GM21390 (cell line): ENCODE data around the gene MAP3K9.

Experiments
- ATAC-seq: cut with Tn5 transposase; IDR thresholded peaks from one replicate; pipeline ENCODE4 v1.9.1; 2021; ENCODE audit not compliant: unreplicated experiment

The MAP3K9 gene

DNA sequence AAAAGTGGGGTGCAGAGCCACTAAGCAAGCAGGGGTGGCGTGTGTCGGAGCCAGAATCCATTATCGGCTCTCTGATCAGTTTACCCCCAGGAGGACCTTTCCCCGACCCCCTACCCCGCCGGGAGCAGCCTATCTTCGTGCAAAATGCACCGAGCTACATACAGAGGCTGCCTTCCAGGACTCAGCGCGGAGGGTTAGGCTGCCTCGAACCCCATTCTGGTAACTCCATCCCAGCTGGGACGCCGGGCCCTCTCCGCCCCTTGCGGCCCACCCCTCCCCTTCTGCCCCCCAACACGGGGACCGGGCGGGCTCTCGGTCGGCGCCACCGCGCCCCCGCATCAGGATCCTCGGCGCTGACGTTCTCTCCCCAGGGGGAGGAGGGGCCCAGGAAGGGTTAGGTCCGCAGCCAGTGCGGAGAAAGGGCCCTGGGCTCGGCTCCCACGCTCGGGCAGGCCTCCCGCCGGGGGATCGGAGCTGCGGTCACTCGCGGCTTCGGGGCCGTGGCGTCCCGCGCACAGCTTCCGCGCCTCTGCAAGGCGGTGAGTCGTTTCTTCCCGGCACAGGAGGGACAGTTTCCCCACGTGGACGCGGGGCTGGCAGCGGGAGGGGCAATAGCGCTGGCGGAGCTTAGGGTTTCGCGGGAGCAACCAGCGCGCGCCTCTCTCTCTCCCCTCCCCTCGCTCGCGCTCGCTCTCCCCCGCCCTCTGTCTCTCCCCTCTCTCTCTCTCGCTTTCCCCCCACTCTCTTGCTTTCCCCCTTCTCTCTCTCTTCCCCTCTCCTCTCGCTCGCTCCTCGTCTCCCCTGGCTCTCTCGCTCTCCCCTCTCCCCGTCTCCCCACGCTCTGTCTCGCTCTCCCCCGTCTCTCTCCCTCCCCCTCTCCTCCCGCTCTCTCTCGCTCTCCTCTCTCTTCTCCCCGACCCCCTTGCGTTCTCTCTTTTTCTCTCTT is 12.5 kb upstream of the MAP3K9 start:
- no peak for ATAC-seq

DNA sequence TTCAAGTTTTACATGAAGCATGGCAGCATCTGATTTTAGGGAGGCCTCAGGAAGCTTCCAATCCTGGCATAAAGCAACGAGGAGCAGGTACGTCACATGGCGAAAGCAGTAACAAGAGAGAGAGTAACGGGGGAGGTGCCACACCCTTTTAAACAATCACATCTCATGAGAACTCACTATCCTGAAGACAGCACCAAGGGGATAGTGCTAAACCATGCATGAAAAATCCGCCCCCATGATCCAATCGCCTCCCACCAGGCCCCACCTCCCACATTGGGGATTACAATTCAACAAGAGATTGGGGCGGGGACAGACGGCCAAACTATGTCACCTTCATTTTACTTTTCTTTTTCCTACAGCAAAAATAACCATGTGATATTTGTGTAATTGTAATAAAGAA is 7.2 kb upstream of the MAP3K9 start:
- no peak for ATAC-seq

DNA sequence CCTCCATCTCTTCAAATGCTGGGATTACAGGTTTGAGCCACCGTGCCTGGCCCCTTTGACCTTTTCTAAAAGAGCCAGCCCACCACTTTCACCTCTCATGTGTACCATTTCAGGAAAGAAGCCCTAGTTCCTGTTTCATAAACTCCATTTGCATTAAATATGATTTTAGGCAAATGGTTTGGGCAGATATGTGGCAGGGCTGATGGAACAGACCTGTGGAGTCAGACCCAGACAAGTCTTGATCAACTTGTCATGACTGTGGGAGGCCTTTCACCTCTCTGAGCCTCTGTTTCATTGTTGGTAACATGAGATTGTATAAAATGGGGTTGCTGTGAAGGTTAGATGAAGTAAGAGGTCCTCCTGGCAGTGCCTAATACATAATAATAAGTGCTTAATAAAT is 5.2 kb upstream of the MAP3K9 start:
- no peak for ATAC-seq

DNA sequence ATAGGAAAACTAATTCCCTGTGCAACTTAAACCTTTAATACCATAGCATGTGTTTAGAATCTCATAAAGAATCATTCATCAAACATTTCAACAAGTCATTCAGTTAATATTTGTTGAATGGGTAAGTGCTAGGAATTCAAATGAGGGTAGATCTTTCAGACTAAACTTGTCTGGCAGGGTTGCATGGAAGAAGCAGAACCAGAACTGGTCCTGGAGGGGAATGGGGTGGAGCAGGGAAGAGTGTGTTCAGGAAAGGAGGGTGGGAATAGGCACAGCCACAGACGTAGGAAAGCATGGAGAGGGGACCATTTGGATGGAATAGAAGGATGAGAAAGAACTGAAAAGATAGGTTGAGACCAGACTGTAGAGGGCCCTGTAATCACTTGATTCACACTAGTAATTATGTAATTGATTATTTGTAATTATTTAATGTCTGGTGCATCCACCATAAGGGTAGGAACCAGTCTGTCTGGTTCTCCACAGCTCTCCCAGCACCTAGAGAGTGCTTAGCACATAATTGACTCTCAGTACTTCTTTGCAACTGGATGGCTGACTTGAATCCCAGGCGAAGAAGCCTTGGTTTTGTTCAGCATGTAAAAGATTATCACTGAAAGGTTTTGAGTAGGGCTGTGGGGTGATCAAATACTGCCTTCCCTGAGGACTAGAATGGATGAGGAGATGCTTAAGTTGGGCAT is 3.0 kb upstream of the MAP3K9 start:
- no peak for ATAC-seq

DNA sequence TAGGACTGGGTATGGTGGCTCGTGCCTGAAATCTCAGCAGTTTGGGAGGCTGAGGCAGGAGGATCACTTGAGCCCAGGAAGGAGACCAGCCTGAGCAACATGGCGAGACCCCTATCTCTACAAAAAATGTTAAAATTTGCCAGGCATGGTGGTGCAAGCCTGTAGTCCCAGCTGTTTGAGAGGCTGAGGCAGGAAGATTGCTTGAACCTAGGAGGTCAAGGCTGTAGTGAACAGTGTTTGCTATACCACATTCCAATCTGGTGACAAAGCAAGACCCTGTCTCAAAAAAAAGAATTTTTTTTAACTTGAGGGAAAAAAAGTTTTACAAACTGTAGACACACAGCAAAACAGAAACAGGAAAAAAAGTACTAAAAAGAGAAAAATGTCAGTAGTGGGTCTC is 2.3 kb upstream of the MAP3K9 start:
- no peak for ATAC-seq

DNA sequence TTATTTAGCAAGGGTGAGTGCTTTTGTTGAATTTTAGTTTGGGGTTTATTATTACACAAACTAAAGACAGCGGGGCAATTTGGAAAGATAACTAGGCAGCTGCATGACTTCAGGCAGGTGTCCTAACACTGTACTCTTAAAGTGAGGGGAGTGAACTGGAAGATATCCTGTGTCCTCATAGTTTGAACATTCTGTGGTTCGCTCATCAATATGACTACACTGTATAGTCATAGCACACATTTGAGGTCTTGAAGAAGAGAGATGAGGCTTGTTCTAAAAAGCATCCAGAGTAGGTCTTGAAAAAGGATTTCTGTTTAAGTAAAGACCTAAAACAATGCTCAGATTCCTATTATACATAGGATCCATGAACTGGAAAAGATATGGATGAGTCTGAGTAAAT is 1.7 kb upstream of the MAP3K9 start:
- ATAC-seq: no peak

DNA sequence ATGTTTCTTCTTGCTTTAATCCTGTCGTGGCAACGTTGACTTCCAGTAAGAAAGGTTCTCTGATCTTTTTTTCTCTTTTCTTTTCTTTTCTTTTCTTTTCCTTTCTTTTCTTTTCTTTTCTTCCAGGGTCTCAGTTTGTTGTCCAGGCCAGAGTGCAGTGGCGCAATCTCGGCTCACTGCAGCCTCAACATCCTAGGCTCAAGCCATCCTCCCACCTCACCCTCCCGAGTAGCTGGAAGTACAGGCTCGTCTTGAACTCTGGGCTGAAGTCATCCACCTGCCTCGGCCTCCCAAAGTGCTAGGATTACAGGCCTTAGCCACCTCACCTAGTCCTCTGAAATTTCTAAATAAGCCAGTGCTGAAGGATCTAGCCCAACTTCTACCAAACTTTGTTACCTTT is 1.3 kb upstream of the MAP3K9 start:
- ATAC-seq: no peak

DNA sequence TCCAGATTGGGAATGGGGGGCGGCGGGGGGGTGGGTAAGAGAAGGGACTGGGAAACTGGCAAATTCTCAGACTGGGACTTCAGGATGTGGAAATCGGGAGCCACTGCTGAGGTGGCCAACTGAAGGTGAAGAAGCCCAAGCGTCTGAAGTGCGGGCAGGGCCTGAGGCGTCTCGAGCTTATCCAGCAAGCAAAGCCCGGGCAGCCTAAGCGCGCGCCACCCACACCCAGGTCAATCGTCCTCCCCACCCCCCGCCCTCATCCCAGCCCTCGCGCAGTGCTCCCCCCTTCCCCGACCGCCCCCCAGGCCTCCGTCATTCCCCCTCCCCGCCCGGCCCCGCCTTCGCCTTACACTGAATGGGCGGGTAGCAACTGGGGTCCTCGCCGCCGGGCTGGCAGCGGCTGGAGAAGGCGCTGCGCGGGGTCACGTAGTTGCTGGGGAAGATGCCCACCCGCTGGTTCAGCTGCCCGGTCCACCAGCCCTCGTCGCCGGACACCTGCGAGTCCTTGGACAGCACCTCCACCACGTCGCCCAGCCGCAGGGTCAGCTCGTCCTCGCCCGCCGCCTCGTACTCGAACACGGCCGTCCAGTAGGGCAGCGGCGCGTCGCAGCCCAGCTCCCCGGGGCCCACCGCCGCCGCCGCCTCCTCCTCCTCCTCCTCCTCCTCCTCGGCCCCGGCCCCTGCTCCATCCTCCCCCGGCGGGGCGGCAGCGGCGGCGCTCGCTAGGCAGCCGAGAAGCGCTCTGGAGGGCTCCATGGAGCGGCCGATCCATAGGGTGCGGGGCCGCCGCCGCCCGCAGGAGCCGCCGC is 693 bp downstream of the MAP3K9 start:
- peak; percentile 20 for ATAC-seq

DNA sequence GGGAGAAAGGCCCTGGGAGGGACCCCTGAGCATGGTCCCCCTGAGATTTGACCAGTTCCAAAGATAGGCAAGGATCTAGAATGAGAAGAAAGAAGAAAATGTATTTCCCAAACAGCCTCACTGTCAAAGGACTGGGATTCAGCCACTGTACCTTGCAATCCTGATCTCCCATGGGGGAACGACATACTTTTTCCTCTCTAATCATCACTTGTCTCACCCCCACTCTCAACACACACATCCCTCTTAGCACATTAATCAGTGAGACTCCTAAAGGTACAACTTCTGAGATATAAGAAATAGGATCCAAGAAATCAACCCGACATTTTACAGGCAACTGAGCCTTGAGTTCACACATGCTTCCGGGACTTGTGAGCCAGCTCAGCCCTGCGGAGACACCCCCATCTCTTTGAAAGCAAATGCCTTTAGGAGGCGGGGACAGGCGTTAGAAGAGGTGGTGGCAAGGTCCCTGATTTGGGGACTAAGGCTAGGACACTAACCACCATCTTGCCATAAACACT is 1.4 kb downstream of the MAP3K9 start:
- ATAC-seq: no peak

DNA sequence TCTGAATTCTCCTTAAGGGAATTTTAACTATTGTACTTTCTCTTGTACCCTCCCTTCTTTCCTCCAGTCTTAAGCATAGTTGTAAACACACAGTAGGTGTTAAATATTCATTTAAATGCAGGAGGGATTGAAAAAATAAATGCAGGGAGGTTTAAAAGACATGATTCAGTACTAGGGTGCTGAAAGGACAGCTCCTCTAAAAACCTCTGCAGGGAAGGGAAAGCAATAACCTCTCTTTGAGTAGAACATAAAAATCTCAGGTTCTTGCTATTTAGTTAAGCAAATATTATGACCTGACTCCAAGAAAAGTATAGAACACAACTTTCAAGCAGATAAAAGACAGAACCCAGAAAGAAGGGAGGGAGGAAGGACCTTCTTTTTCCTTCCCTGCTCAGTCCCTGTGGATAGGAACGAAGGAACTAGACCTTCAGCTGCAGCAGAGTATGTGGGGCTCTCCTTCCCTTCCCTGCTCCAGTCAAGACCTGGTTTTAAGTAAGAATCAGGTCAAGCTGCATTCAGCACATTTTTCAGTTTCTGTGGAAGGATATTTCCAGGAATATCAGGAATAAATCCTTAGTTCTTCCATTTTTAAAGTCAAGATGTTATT is 4.7 kb downstream of the MAP3K9 start:
- ATAC-seq: no peak

DNA sequence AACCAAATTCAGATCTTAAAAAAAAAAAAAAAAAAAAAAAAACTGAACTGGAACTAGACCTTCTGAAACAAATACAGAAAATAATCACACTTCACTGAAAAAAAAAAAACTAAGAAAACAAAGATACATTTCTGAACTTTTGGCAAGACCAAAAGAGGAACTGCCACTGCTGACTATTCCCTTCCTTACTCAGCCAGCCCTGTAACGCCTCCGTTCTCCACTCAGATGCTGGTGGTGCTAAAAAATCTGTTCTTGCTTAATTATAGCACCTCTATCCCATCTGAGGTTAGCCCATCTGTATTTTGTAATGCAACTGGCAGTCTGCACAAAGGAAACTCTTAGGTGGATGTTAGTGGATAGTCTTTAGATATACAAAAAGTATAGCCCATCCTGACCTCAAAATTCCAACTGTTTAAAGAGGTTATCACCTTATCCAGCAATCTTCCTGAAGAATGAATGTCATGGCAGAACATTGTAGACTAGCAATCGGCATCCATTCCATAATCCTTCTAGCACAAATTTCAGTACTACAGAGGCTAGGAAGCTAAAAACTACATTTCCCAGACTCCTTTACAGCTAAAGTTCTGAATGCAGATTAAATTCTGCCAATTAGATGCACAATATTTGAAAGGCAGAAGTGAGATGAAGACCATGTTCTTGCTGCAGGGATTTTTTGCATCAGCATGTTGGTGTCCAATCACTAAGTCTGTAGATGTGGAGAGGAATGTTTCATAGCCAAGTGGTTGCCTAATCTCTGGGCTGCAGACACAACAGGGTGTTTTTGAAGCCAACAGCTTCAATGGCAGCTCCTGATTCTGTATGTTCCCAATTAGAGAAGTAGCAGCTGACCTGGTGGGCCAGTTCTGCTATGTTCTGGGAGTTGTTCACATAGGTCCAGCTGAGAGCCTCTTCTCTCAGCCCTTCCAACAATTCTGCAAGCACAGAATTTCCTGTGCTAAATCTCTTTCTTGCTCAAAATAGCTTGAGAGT is 5.7 kb downstream of the MAP3K9 start:
- ATAC-seq: peak; percentile 84

DNA sequence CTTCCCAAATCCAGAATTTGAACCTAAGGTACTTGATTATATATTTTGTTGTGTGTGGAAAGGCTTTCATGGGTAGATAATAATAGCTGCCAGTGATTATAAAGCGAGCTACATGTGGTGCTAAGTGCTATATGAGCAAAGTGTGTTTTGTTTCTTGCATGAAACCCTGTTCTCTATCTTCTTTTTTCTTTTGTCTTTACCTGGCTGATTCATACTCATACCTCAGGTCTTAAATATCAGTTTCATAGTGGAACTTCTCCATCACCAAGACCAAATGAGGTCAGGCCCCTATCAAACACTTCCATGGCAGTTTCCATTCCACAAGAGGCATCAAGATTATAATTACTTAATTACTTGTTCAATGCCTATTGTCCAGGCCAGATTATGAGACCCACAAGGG is 6.9 kb downstream of the MAP3K9 start:
- ATAC-seq: no peak

DNA sequence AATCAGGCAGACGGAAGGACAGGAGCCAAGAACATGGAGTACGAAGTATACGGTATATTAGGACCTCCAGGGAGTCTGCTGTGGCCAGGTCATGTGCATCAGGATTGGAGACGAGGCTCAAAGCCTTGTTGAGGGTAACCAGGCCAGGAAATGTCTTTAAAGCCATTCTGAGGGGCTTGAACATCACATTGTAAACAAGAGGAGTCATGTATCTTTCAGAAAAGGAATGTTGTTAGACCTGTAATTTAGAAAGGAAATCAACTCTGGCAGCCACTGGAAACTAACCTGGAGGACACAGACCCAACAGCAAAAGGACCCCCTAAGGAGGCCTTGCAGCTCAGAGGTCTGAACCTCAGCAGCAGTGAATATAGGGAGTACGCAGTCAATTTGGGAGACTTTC is 7.5 kb downstream of the MAP3K9 start:
- no peak for ATAC-seq

DNA sequence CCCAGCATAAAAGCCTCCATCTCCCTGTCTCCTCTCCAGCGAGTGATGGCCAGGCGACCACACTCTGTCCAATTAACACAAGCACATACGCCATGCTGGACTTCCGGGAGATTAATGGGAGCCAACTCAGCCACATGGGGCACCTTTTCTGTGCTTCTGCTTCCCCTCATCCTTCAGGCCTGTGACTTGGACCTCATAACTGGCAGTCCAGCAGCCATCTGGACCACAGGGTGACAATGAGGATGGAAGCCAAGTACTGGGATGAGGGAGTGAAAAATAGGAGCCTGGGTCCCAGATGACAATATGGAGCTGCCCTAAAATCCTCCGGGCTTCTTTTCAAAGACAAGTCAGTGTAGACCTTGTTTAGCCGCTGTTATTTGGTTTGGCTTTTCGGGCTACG is 12.8 kb downstream of the MAP3K9 start:
- no peak for ATAC-seq

DNA sequence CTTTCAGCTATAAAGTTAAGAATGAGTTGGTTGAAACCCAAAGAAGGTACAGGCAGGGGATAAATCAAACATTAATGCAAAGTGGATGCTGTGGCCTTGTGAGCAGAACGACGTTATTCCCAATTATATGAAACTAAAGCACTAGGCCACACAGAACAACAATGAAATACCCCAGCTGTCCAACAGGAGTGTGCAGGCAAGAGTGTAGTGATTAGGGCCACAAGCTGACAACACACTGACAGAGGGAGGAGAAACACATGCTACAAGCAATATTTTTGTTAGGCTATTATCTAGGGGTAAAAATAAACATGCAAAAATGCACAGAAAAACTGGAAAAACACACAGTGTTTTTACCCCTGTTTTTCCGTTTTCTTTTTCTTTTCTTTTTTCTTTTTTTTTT is 15.0 kb downstream of the MAP3K9 start:
- ATAC-seq: no peak

DNA sequence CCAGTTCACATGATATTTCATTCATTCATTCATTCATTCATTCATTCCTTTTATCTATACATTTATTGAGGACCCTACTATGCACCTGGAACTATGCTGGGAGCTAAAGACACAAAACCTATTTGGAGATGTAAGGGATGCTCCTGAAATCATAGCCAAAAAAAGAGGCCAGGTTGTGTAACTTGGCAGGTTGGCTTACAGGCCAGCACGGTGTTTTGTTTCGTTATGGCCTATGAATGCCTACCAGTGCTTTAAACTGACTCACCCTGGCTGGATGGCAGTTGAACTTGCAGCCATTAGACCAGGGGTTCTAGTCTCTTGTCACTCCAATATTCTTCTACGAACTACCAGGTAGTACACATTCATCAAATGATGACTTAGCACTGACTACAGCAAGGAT is 15.7 kb downstream of the MAP3K9 start:
- no peak for ATAC-seq

DNA sequence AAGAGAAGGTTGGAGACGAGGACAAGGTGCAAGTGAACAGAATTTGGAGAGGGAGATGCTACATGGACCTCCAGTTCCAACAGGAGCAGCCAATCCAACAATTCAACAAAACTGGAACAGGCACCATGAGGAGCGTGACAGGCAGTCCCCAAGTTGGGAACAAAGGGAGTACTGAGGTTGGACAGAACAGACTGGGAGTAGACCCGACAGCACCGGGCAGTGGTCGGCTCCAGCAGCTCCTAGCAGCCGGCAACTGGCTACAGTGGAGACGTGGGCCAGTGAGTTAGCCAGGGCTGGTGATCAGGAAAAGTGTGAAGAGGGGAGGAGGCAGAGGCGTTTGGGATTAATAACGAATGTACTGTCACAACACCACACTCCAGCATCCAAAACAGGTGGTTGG is 16.4 kb downstream of the MAP3K9 start:
- no peak for ATAC-seq

DNA sequence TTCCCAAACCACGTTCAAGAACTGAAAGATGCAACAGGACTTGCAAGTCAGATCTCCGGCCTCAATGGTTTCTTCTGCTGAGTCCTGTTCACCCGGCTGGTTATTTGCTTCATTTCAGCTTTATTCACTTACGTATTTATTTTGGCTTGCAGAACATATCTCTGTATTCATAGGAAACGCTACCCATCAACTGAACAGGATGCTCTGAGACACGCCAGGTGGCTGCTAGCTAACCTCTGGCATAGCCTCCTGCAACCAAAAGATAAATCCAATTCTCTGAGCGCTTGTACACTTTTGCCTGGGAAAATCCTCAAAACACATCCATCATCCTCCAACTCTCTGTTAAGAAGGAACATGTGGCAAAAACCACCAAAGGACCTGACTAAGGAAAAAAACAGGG is 17.3 kb downstream of the MAP3K9 start:
- no peak for ATAC-seq

DNA sequence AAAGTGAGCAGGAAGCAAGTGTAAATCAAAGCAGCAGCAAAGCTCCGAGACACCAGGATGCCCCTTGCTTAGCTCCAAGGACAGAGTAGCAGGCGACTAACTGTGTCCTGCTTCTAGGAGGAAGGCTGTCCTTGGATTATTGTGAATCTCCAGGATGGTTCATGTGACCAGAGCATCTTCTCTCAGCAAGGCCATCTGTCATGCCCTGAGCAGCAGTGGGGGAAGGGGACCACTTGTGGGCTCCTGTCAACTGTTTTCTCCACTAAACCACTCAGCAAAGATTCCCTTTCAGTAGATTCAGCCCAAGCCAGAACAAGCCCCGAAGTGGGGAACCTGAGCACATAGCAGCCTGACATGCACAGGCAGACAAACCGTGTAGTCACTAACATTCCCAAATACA is 19.4 kb downstream of the MAP3K9 start:
- no peak for ATAC-seq

DNA sequence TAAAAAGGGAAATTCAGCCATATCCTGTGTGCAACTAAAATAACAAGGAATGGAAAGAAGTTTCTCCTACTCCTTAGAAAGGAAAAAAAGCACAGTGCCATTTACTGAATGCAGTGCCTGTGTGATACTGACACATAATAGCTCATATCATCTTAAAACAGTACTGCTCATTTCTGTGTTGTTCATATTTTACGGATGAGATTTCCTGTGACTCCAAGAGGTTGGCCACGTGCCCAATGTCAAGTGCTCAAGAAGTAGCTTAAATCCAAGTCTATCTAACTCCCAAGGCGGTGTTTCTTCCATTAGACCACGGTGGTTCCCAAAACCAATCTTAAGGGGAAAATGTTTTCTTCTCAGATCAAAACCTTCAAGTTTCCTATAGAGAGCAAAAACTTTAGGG is 20.0 kb downstream of the MAP3K9 start:
- ATAC-seq: no peak
